GM19240 (cell line): ENCODE measurements around the gene MTHFD1L.
"Not testable (repeated sequence)": the region's sequence is repeated elsewhere in the genome, so short reads cannot be mapped to it uniquely, and the experiment has no call there.

Experiments
- DNase-seq: peaks from one replicate; pipeline ENCODE4 v3.0.0; 2011; ENCODE audit warnings: low spot score; ENCODE audit not compliant: insufficient read length

MTHFD1L gene

GRCh38 chr6:151014404-151015100 lies 149.1 kb downstream of the MTHFD1L start:
- DNase-seq: no peak

GRCh38 chr6:151015101-151015700 lies 149.7 kb downstream of the MTHFD1L start:
- DNase-seq: no peak

GRCh38 chr6:151016107-151016506 lies 150.6 kb downstream of the MTHFD1L start:
- DNase-seq: no peak

GRCh38 chr6:151018046-151018445 lies 152.5 kb downstream of the MTHFD1L start:
- no peak for DNase-seq

- DNase-seq: no peak
These were observed 153.6 kb downstream of the MTHFD1L start for GRCh38 chr6:151018911-151019782.

GRCh38 chr6:151021896-151022295 lies 156.4 kb downstream of the MTHFD1L start:
- no peak for DNase-seq

- no peak for DNase-seq
These were observed 157.0 kb downstream of the MTHFD1L start for GRCh38 chr6:151022492-151022891.

- DNase-seq: no peak
These were observed 157.8 kb downstream of the MTHFD1L start for GRCh38 chr6:151023342-151023741.

- DNase-seq: no peak
These were observed 159.1 kb downstream of the MTHFD1L start for GRCh38 chr6:151024597-151024996.

GRCh38 chr6:151025076-151025475 lies 159.6 kb downstream of the MTHFD1L start:
- no peak for DNase-seq

- DNase-seq: no peak
These were observed 160.7 kb downstream of the MTHFD1L start for GRCh38 chr6:151026041-151026663.

GRCh38 chr6:151027295-151027747 lies 161.8 kb downstream of the MTHFD1L start:
- DNase-seq: no peak

GRCh38 chr6:151027936-151028838 lies 162.7 kb downstream of the MTHFD1L start:
- DNase-seq: no peak

- DNase-seq: no peak
These were observed 164.5 kb downstream of the MTHFD1L start for GRCh38 chr6:151029970-151030369.

- DNase-seq: no peak
These were observed 166.5 kb downstream of the MTHFD1L start for GRCh38 chr6:151032034-151032433.

- no peak for DNase-seq
These were observed 169.6 kb downstream of the MTHFD1L start for GRCh38 chr6:151034825-151035781.

- DNase-seq: not testable (repeated sequence)
These were observed 170.8 kb downstream of the MTHFD1L start for GRCh38 chr6:151036211-151036721.

- DNase-seq: no peak
These were observed 171.6 kb downstream of the MTHFD1L start for GRCh38 chr6:151036869-151037680.
